VCaP (cell line): ENCODE measurements around the gene GAL3ST2.
"Not testable (repeated sequence)": the region's sequence is repeated elsewhere in the genome, so short reads cannot be mapped to it uniquely, and the experiment has no call there.

Experiments
- H3K27ac ChIP-seq: fragments of 450-650 bp; 2 replicates; pipeline ENCODE4 v1.5.1; 2017
- TF ChIP-seq, protein P1 (sequence below): fragments of 450-650 bp; conservative IDR thresholded peaks from 2 replicates; pipeline ENCODE4 v1.5.1; 2017; ENCODE audit warnings: mild to moderate bottlenecking, moderate library complexity

Gene GAL3ST2

DNA sequence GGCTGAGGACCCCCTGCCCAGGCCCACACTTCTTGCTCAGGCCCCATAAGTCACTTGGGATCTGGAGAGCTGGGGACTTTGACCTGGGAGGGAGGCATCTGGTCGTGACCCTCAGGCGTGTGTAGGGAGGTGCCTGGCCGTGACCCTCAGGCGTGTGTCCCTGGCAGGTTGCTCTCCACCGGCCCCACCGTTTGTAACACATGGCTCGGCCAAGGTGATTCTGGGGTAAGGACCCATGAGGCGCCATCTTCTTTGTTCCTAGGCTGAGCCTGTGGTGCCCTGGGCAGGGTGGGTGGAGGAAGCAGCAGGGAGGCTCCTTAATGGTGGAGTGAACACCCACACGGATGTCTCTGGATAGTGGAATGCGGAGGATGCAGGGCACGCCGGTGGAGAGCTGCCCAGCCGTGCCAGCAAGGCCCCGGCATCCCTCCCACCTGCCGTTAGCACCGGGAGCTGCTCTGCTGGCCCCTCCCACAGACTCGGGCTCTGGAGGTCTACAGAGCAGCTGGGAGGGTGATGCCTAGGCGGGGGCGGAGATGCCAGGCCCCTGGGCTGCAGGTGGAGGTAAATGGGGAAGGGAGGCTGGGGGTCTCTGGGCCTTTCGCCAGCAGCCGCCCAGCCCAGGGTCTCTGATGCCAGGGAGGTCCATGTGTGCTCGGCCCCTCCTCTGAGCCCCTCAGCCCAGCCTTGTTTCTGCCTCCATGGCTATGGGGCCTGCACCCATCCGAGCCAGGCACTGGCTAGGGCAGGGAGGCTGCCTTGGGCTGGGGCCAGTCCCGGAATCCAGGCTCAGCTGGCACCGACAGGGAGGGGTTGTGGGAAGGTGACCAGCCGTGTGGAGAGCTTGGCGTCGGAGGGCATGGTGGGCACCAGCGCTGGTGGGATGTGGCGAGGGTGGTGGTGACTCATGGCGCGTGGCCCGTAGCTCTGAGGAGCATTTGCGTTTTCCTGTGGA lies 1.1 kb upstream of the GAL3ST2 start:
- no peak overlapping the region for H3K27ac ChIP-seq
- TF ChIP-seq, protein P1, sequence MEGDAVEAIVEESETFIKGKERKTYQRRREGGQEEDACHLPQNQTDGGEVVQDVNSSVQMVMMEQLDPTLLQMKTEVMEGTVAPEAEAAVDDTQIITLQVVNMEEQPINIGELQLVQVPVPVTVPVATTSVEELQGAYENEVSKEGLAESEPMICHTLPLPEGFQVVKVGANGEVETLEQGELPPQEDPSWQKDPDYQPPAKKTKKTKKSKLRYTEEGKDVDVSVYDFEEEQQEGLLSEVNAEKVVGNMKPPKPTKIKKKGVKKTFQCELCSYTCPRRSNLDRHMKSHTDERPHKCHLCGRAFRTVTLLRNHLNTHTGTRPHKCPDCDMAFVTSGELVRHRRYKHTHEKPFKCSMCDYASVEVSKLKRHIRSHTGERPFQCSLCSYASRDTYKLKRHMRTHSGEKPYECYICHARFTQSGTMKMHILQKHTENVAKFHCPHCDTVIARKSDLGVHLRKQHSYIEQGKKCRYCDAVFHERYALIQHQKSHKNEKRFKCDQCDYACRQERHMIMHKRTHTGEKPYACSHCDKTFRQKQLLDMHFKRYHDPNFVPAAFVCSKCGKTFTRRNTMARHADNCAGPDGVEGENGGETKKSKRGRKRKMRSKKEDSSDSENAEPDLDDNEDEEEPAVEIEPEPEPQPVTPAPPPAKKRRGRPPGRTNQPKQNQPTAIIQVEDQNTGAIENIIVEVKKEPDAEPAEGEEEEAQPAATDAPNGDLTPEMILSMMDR: no peak

- TF ChIP-seq, protein P1: no peak
Measured at GRCh38 chr2:241777170-241777685, 606 bp downstream of the GAL3ST2 start.

GRCh38 chr2:241777686-241778627 lies 1.3 kb downstream of the GAL3ST2 start:
- TF ChIP-seq, protein P1: no peak
- no peak overlapping the region for H3K27ac ChIP-seq

More at GRCh38 chr2:241777170-241777685, 606 bp downstream of the GAL3ST2 start:
- H3K27ac ChIP-seq: no peak overlapping the region

DNA sequence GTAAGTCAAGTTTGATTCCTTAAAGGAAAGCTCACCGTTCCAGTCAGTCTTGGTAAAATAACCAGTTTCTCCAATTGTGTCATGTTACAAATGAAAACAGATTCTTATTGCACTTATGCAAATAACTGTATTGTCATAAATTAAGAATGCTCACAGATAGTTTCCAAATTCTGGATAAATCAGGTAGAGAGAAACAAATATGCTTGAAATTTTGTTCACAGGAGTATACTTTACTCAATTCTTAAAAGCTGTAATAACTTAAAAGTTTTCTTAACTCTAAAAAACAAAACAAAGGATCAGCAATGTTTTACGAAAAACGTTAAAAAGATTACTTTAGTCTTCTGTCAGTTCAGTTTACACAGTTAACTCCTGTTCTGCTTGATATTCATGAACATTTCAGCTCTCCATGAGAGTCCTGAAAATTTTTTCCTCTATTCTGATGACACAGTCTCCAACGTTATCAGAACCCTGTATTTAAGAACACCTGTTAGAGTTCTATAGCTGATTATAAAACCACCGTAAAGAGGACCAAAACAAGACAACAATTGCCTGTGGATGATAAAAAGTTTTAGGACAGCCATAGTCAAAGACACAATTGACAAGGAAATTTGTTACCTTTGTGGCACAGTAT lies 4.4 kb downstream of the GAL3ST2 start:
- TF ChIP-seq, protein P1: no peak
- H3K27ac ChIP-seq: no peak overlapping the region

DNA sequence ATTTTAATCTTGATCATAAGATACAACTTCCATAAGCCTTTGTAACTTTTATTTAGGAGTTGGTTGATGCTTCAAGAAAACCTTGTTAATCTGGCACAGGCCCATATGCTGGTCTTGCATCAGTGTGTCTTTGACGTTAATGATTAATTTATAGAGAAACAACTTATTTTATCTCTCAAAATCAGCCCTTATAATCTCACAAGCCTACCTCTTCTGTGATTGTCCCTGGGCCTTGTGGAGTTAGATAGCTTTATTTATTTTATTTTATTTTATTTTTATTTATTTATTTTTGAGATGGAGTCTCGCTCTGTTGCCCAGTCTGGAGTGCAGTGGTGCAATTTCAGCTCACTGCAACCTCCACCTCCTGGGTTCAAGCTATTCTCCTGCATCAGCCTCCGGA lies 5.4 kb downstream of the GAL3ST2 start:
- H3K27ac ChIP-seq: not testable (repeated sequence)

GRCh38 chr2:241788135-241788534 lies 11.5 kb downstream of the GAL3ST2 start:
- no peak overlapping the region for H3K27ac ChIP-seq
- TF ChIP-seq, protein P1: no peak

GRCh38 chr2:241788572-241788971 lies 11.9 kb downstream of the GAL3ST2 start:
- H3K27ac ChIP-seq: no peak overlapping the region
- TF ChIP-seq, protein P1: no peak

DNA sequence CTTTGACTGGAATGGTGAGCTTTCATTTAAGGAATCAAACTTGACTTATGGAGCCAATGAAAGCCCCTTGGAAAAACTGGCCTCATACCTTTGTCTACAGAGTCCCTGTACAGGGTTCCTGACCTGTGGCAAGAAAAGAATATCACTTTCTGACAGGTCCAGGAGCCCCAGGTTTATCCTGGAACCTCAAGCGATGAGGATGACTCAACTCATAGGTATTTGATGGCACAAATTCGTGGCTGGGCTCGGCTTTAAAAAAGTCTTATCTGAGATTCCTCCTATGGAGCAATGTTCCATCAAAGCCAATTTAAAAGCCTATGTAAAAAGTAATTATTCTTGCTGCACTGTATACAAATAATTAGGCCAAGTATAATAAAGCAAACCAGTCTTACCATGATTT lies 14.8 kb downstream of the GAL3ST2 start:
- H3K27ac ChIP-seq: not testable (repeated sequence)
